HepG2 (cell line): ENCODE data around the gene ZNF77. TPM values are rescaled to one million over a fixed set of nuclear protein-coding genes. Genes with fewer than 3 reads are reported as not detected.

ENCODE experiments used
- ADNP ChIP-seq: sonication (generic); formaldehyde crosslinking; IDR thresholded peaks from 2 replicates; pipeline ENCODE4 v1.4.0; 2020; ENCODE audit warnings: missing genetic modification reagents
- ATF2 ChIP-seq: sonication (generic); formaldehyde crosslinking; IDR thresholded peaks from 2 replicates; pipeline ENCODE4 v1.4.0; 2020; ENCODE audit warnings: missing genetic modification reagents
- CENPBD1 ChIP-seq: sonication (generic); formaldehyde crosslinking; IDR thresholded peaks from 2 replicates; pipeline ENCODE4 v1.8.0; 2022; ENCODE audit warnings: missing genetic modification reagents, low read depth, mild to moderate bottlenecking, borderline replicate concordance
- FUBP1 ChIP-seq: sonication (generic); formaldehyde crosslinking; IDR thresholded peaks from 2 replicates; pipeline ENCODE4 v1.5.1; 2020; ENCODE audit warnings: missing genetic modification reagents, mild to moderate bottlenecking, borderline replicate concordance
- GRHL1 ChIP-seq: sonication (generic); formaldehyde crosslinking; conservative IDR thresholded peaks from 2 replicates; pipeline ENCODE4 v1.8.0; 2022; ENCODE audit warnings: missing genetic modification reagents
- HNF1A ChIP-seq, 2 experiments: sonication (generic) in 1 of 2; formaldehyde crosslinking in 1 of 2; IDR thresholded peaks; 2 replicates each; pipeline versions ENCODE4 v1.4.0 to v1.6.1; 2016 to 2020; ENCODE audit warnings: borderline replicate concordance in 1 of 2, low read depth in 1 of 2, mild to moderate bottlenecking in 1 of 2, missing genetic modification reagents in 1 of 2
- NFATC3 ChIP-seq: sonication (generic); formaldehyde crosslinking; IDR thresholded peaks from 2 replicates; pipeline ENCODE4 v1.5.1; 2020; ENCODE audit warnings: mild to moderate bottlenecking, missing genetic modification reagents
- PAF1 ChIP-seq: IDR thresholded peaks from 2 replicates; pipeline ENCODE4 v1.6.1; 2016; ENCODE audit warnings: missing genetic modification reagents, missing compliant biosample characterization
- PITX1 ChIP-seq: sonication (generic); formaldehyde crosslinking; IDR thresholded peaks from 2 replicates; pipeline ENCODE4 v1.5.1; 2020; ENCODE audit warnings: mild to moderate bottlenecking, missing genetic modification reagents
- RARA ChIP-seq: IDR thresholded peaks from 2 replicates; pipeline ENCODE4 v1.6.1; 2016; ENCODE audit warnings: missing genetic modification reagents, missing compliant biosample characterization
- TOPORS ChIP-seq: sonication (generic); formaldehyde crosslinking; IDR thresholded peaks from 2 replicates; pipeline ENCODE4 v1.8.0; 2023; ENCODE audit warnings: mild to moderate bottlenecking, missing genetic modification reagents
- ZKSCAN8 ChIP-seq: IDR thresholded peaks from 2 replicates; pipeline ENCODE4 v1.6.1; 2016; ENCODE audit warnings: borderline replicate concordance, missing genetic modification reagents, missing compliant biosample characterization
- ZNF18 ChIP-seq: sonication (generic); formaldehyde crosslinking; IDR thresholded peaks from 2 replicates; pipeline ENCODE4 v1.8.0; 2022; ENCODE audit warnings: mild to moderate bottlenecking, missing genetic modification reagents; ENCODE audit not compliant: insufficient replicate concordance
- ZNF484 ChIP-seq: sonication (generic); formaldehyde crosslinking; IDR thresholded peaks from 2 replicates; pipeline ENCODE4 v1.5.1; 2020; ENCODE audit warnings: mild to moderate bottlenecking, low read depth, missing genetic modification reagents, borderline replicate concordance
- ZNF569 ChIP-seq: sonication (generic); formaldehyde crosslinking; IDR thresholded peaks from 2 replicates; pipeline ENCODE4 v1.5.0; 2020; ENCODE audit warnings: mild to moderate bottlenecking, missing genetic modification reagents, moderate library complexity, borderline replicate concordance
- ZNF777 ChIP-seq: sonication (generic); formaldehyde crosslinking; IDR thresholded peaks from 2 replicates; pipeline ENCODE4 v1.4.0; 2020; ENCODE audit warnings: missing genetic modification reagents
- polyA plus RNA-seq, 8 experiments: library from polyadenylated mRNA; depleted of rRNA in 3 of 8; stranded (reverse) in 7 of 8; unstranded in 1 of 8; fragments of >200 nt; fragmentation: Illumina TruSeq in 4 of 8; extraction: Trizol in 4 of 8; gene quantifications; 2 replicates each; pipeline versions ENCODE4 v1.2.1 to v1.2.3, GENCODE V29; 2011 to 2016; ENCODE audit warnings: low read depth in 4 of 8, missing spikeins in 1 of 8, mixed read lengths in 1 of 8; ENCODE audit not compliant: insufficient read depth in 1 of 8
- total RNA-seq, 5 experiments: library from RNA; depleted of rRNA; stranded (reverse); fragments of >200 nt; fragmentation: Illumina TruSeq; extraction: Trizol; gene quantifications; 2 replicates each; pipeline ENCODE4 v1.2.3, GENCODE V29; 2016; ENCODE audit warnings: low read depth in 1 of 5

Gene ZNF77
- total and polyA plus RNA-seq, 2 of the 13 experiments (the other 11 are each of a cell fraction or from before 2014, with no cell fraction given) = 7.1 to 11.5 TPM

- TF ChIP-seq FUBP1 = 0 out of 2 replicates have a peak, but pooled peaks have one; percentile 3
- TF ChIP-seq ZNF569 (CRISPR knock-in tag) = 0 out of 2 replicates have a peak, but pooled peaks have one; percentile 45
- TF ChIP-seq HNF1A (IDR thresholded peaks at IDR 0.05; ENCODE audit: low read depth) = no peak
- no peak for TF ChIP-seq HNF1A (CRISPR knock-in tag; IDR thresholded peaks at IDR 0.05; ENCODE audit: borderline replicate concordance)
- TF ChIP-seq ADNP (CRISPR knock-in tag) = 0 out of 2 replicates have a peak, but pooled peaks have one; percentile 29
- no peak for TF ChIP-seq CENPBD1 (CRISPR knock-in tag)
- TF ChIP-seq TOPORS = no peak
- TF ChIP-seq ZNF484 (CRISPR knock-in tag) = no peak
- 0 out of 2 replicates have a peak, but pooled peaks have one; percentile 10 for TF ChIP-seq ZKSCAN8 (CRISPR knock-in tag)
- TF ChIP-seq ZNF777 (CRISPR knock-in tag) = no peak
- TF ChIP-seq NFATC3 = no peak
- no peak for TF ChIP-seq ZNF18 (CRISPR knock-in tag)
- TF ChIP-seq PAF1 = no peak
- no peak for TF ChIP-seq RARA
- TF ChIP-seq ATF2 (CRISPR knock-in tag) = no peak
- TF ChIP-seq PITX1 = 0 out of 2 replicates have a peak, but pooled peaks have one; percentile 71
- TF ChIP-seq GRHL1 (CRISPR knock-in tag) = no peak
These were observed 909 bp upstream of the ZNF77 start (continued) for GRCh38 chr19:2945575-2946184.
